Heart left ventricle (tissue), 13 donors: Measurements from ENCODE around the gene GMPPA.

Source experiments
- CTCF ChIP-seq, 12 donors: fragments of 200-600 bp; sonication (generic) in 4 of 12; IDR thresholded peaks; one replicate each; pipeline versions ENCODE4 v1.5.0 to v1.8.0; 2018 to 2022; ENCODE audit warnings: antibody characterized with exemption in 12 of 12, mild to moderate bottlenecking in 5 of 12
- POLR2A ChIP-seq, 2 donors: fragments of 450-650 bp; IDR thresholded peaks; one replicate each; pipeline ENCODE4 v1.6.1; 2017; ENCODE audit warnings: antibody characterized with exemption in 2 of 2, mild to moderate bottlenecking in 2 of 2, moderate library complexity in 2 of 2
- donor health status: ischemic (EF 13 %, LVEDD 7.1; RV severe dilation, severe dysfunction).
- donor health status: DM: no; HTN: yes; CAD: no.
- donor health status: DM: no; HTN: no; CAD: no.
- donor health status: ischemic (EF 25% LVEDD 6.9; RV normal size, moderate dysfunction).
- donor health status: ischemic (EF 25% LVEDD 5.7; RV mildly dilated, moderate dysfunction).
- donor health status: ischemic (EF 35%, LVEDD 5.7; RV mildly dilated, moderate dysfunction).
- donor health status: nonischemic (EF 11% LVEDD 7.7; RV severe dilation, severe dysfunction).
- donor health status: DM: yes; HTN: yes; CAD: no.
- donor health status: PGD.
- donor health status: ischemic (EF 29% LVEDD 5.4; RV normal size, mild dysfunction).
- donor health status: nonischemic (EF 23%, LVEDD 6.1; RV moderate dilation, normal function).

GRCh38 chr2:219548990-219549389 is 50.3 kb downstream of the GMPPA start:
- TF ChIP-seq CTCF (IDR thresholded peaks at IDR 0.05) (no peak), POLR2A (IDR thresholded peaks at IDR 0.05) (no peak)
